ENCODE results near the gene ZP1.

DNA sequence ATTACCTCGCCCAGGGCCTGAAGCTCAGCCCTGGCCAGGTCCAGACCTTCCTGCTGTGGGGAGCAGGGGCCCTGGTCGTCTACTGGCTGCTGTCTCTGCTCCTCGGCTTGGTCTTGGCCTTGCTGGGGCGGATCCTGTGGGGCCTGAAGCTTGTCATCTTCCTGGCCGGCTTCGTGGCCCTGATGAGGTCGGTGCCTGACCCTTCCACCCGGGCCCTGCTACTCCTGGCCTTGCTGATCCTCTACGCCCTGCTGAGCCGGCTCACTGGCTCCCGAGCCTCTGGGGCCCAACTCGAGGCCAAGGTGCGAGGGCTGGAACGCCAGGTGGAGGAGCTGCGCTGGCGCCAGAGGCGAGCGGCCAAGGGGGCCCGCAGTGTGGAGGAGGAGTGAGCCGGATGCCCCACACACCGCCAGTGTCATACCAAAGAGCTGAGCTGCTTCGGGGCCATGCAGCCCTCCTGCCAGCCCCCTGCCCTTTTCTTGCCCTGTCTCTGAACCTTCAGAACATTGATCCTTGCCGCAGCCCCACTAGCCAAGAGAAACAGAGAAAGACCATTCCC lies 54.5 kb downstream of the ZP1 start:
- TF ChIP-seq SMC3 (IDR thresholded peaks at IDR 0.05; ENCODE audit: low read depth, low read length) (no peak), RAD21 (IDR thresholded peaks at IDR 0.05; ENCODE audit: low read length) (no peak), RCOR1 (IDR thresholded peaks at IDR 0.05; ENCODE audit: insufficient replicate concordance, low read length) (no peak), POLR2A (IDR thresholded peaks at IDR 0.05; ENCODE audit: low read depth, low read length) (no peak), CEBPB (IDR thresholded peaks at IDR 0.05; ENCODE audit: low read depth, low read length) (no peak), MAZ (IDR thresholded peaks at IDR 0.05; ENCODE audit: borderline replicate concordance, low read depth, low read length) (no peak), MXI1 (IDR thresholded peaks at IDR 0.05; ENCODE audit: borderline replicate concordance, low read depth, low read length) (no peak), FOS (IDR thresholded peaks at IDR 0.05; ENCODE audit: low read depth, low read length) (no peak)
- TF ChIP-seq, protein P1, sequence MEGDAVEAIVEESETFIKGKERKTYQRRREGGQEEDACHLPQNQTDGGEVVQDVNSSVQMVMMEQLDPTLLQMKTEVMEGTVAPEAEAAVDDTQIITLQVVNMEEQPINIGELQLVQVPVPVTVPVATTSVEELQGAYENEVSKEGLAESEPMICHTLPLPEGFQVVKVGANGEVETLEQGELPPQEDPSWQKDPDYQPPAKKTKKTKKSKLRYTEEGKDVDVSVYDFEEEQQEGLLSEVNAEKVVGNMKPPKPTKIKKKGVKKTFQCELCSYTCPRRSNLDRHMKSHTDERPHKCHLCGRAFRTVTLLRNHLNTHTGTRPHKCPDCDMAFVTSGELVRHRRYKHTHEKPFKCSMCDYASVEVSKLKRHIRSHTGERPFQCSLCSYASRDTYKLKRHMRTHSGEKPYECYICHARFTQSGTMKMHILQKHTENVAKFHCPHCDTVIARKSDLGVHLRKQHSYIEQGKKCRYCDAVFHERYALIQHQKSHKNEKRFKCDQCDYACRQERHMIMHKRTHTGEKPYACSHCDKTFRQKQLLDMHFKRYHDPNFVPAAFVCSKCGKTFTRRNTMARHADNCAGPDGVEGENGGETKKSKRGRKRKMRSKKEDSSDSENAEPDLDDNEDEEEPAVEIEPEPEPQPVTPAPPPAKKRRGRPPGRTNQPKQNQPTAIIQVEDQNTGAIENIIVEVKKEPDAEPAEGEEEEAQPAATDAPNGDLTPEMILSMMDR (conservative IDR thresholded peaks at IDR 0.05; ENCODE audit: low read depth, low read length) = no peak
- TF ChIP-seq, protein P2, sequence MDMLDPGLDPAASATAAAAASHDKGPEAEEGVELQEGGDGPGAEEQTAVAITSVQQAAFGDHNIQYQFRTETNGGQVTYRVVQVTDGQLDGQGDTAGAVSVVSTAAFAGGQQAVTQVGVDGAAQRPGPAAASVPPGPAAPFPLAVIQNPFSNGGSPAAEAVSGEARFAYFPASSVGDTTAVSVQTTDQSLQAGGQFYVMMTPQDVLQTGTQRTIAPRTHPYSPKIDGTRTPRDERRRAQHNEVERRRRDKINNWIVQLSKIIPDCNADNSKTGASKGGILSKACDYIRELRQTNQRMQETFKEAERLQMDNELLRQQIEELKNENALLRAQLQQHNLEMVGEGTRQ (IDR thresholded peaks at IDR 0.05; ENCODE audit: low read depth, low read length) = no peak
- TF ChIP-seq, protein P3, sequence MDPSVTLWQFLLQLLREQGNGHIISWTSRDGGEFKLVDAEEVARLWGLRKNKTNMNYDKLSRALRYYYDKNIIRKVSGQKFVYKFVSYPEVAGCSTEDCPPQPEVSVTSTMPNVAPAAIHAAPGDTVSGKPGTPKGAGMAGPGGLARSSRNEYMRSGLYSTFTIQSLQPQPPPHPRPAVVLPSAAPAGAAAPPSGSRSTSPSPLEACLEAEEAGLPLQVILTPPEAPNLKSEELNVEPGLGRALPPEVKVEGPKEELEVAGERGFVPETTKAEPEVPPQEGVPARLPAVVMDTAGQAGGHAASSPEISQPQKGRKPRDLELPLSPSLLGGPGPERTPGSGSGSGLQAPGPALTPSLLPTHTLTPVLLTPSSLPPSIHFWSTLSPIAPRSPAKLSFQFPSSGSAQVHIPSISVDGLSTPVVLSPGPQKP (IDR thresholded peaks at IDR 0.05; ENCODE audit: borderline replicate concordance, low read depth, low read length) = no peak
